HG02981 (cell line): ENCODE results near the gene TXNRD3.
A peak's percentile ranks its signal among the peaks of the same experiment; 100 is the strongest.

Source experiments
- ATAC-seq: cut with Tn5 transposase; IDR thresholded peaks from one replicate; pipeline ENCODE4 v1.9.1; 2021; ENCODE audit warnings: mild to moderate bottlenecking, moderate library complexity; ENCODE audit not compliant: unreplicated experiment

The TXNRD3 gene

GRCh38 chr3:126654571-126655383 lies at the start of gene TXNRD3:
TXNRD3 (minus strand) TSS chr3:126655124.
- no peak for ATAC-seq

DNA sequence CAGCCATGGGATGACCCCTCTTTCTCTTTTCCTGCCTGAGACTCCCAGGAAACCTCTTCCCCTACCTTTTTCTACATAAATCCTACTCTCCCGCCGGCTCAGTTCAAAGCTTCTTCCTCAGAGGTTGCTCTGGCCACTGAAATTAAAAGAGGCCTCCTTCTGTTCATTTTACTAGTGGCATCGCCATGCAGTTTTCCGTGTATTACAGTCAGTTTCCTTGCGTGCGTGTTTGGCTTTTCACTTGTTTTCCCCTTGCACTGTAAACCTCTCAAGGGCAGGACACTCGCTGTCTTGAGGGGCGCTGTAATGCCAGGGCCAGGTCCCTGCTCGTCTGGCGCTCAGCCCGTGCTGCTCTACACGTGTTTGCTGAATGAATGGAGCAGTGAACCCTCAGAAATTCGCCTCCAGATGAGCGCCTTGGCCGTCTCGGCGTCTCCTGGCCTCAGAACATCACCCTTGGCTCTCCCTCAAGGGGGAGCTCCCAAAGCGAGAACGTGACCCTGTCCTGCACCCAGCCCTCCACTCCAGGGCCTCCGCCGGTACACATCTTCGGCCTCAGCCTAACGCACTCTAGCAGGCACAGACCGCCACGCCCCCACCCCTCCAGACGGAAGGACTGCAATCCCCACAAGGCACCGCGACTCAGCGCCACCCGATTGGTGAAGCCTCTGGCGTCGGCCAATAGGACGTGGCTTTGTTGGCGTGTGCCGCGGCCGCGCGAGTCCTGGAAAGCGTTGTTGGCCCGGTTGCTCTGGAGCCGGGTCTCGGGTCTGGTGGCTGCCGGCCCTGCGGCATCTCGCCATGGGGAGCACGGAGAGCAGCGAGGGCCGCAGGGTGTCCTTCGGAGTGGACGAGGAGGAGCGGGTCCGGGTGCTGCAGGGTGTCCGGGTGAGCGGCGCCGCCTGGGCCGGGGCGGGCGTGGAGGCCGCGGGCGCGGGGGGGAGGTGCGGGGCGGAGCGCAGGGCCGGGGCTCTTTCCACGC lies 48.9 kb upstream of the TXNRD3 start, which contains the start of gene CHCHD6:
Gene CHCHD6, plus strand, starts transcription at position 729 of the 982 bp plus-strand sequence. Its CDS starts 73 bp downstream, at position 802.
- ATAC-seq = peak; percentile 97

GRCh38 chr3:126699011-126699410 lies 44.1 kb upstream of the TXNRD3 start:
- ATAC-seq = no peak

DNA sequence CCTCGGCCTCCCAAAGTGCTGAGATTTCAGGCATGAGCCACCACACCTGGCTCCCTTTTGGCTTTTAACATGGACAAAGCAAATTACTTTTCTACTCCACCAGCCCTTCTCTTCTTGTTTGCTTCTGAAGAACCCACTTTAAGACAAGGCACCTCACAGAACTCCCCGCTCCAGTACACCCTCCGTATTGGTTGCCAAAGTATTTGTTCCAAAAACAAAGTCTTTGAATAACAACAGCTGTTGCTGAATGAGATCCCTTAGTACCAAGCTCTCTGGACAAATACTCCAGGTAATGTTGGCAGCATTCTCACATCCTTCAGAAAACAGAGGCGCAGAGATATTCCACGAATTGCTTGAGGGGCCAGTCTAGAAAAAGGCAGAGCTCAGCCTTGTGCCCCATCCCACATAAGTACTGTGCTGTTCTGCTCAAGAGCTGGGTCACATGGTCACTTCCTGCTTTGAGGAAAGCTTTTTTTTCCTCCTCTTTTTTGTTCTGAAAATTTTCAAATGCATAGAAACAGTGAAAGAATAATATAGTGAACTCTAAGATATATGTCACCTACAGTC lies 41.9 kb upstream of the TXNRD3 start:
- no peak for ATAC-seq

DNA sequence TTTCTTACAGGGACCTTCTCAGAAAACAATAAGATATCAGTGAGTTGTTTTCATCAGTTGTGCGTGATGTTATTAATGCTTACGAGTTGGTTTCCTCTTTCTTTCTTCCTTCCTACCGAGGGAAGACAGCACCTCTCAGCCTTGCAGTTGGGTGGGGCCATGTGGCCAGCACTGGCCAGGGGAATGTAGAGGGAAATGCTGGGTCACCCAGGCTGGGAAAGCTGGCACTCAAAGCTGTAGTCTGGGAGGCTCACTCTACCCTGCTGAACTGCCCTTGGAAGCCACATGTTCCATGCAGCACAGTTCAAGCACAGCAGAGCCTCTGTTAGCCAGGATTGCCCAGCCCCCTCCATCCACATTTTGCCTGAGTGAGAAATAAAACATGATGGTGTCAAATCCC lies 39.0 kb upstream of the TXNRD3 start:
- ATAC-seq = no peak

DNA sequence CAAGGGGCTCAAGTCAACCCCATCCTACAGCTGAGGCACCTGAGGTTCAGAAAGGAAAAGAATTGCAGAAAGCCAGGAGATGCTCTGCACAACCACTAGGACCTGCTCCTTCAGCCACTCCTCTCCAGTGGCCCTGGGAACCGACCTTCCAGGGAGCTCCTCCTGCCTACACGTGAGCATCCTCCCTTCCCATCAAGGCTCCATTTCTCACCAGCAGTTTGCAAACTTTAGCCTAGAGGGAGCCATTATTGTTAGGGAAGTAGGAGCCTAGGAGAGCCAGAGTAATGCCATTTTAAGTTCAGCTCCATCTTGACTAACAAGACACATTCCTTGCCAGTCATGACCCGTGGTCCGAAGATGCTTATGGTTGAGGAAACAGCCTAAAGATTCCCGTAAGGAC lies 37.9 kb upstream of the TXNRD3 start:
- ATAC-seq = no peak

GRCh38 chr3:126691765-126692164 lies 36.8 kb upstream of the TXNRD3 start:
- ATAC-seq = no peak

DNA sequence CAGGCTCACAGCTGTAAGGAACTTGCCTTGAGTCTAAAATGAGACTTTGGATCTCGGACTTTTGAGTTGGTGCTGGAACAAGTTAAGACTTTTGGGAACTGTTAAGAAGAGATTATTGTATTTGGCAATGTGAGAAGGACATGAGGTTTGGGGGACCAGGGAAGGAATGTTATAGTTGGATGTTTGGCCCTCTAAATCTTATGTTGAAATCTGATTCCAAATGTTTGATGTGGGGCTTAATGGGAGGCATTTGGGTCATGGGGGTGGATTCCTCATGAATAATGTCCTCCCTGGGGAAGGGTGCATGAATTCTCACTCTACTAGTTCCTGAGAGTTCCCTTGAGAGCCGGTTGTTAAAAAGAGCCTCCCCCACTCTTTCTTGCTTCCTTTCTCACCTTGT lies 30.6 kb upstream of the TXNRD3 start:
- no peak for ATAC-seq

- no peak for ATAC-seq
These were observed 30.1 kb upstream of the TXNRD3 start for GRCh38 chr3:126685021-126685420.

GRCh38 chr3:126684218-126684751 lies 29.4 kb upstream of the TXNRD3 start:
- ATAC-seq = no peak

- no peak for ATAC-seq
These were observed 28.1 kb upstream of the TXNRD3 start for GRCh38 chr3:126683069-126683468.

- ATAC-seq = no peak
These were observed 27.1 kb upstream of the TXNRD3 start for GRCh38 chr3:126682009-126682408.

GRCh38 chr3:126680667-126681055 lies 25.7 kb upstream of the TXNRD3 start:
- no peak for ATAC-seq

- ATAC-seq = no peak
These were observed 25.1 kb upstream of the TXNRD3 start for GRCh38 chr3:126679831-126680666.

DNA sequence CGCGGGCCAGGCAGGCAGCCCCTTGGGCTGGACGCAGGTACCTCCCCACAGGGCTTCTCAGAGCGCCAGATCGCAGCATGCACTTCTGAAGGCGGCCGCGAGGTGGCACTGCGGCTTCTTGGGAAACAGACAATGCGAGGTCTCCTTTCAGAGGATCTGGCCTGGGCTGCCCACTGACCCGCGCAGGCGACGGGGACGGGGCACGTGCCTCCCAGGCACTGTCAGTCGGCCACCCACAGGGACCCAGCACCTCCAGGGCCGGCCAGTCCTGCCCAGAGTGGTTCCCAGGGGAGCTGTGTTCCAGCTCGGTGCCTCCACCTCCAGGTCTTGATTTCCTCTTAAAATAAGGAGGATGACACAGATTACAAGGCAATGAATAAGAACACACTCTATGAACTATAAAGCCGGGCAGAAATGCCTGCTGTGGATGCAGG lies 24.4 kb upstream of the TXNRD3 start:
- ATAC-seq = no peak

DNA sequence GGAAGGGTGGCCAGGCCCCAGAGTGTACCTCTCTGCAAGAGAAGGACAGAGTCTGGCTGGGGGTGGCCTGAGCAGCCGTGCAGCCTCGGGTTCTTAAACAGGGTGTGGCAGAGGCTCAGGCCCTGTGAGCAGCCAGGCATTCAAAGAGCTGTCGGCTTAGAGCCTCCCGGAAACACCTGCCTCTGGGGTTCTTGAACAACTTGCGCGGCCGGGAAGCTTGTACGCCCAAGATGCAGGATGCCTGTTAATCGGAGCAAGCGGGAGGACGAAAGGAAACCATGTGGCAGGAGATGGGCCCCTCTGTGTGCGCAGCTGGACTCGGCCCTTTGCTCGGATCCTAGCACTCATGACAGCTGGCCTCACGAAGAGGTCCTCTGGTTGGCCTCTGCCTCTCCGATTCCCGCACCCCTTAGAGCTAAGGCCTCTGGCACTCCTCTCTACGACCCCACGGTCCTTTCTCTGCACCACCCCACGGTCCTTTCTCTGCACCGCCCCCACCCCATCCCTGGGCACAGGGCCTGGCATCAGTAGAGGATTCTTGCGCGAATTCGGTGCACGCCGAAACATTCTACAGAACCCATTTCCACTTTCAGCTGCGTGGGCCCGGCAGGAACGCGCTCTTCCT lies 23.9 kb upstream of the TXNRD3 start:
- ATAC-seq = no peak

DNA sequence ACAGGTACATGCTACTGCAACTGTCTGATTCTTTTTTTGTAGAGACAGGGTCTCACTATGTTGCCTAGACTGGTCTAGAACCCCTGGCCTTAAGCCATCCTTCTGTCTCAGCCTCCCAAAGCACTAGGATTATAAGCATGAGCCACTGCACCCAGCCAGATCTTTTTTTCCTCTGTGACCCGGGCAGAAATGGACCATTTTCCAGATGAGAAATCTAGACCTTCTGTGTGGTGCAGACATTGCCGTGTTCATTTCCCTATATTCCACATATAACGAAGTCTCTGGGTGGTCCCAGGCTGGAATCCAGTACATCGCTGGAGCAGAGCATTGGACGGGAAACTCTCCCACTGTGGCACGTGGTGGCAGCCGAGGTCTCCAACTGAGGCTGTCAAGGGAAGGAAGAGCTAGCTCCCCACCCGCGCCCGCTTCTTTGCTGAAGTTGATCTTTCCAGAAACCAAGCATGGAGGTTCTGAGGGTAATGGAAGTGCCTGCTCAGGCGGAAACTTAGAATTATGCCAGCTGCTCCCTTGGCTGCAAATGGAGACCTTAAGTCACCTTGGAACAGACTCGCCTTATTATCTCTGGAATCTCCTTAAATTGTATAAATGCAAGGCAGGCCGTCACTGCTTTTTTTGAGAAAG lies 23.1 kb upstream of the TXNRD3 start:
- ATAC-seq = no peak

DNA sequence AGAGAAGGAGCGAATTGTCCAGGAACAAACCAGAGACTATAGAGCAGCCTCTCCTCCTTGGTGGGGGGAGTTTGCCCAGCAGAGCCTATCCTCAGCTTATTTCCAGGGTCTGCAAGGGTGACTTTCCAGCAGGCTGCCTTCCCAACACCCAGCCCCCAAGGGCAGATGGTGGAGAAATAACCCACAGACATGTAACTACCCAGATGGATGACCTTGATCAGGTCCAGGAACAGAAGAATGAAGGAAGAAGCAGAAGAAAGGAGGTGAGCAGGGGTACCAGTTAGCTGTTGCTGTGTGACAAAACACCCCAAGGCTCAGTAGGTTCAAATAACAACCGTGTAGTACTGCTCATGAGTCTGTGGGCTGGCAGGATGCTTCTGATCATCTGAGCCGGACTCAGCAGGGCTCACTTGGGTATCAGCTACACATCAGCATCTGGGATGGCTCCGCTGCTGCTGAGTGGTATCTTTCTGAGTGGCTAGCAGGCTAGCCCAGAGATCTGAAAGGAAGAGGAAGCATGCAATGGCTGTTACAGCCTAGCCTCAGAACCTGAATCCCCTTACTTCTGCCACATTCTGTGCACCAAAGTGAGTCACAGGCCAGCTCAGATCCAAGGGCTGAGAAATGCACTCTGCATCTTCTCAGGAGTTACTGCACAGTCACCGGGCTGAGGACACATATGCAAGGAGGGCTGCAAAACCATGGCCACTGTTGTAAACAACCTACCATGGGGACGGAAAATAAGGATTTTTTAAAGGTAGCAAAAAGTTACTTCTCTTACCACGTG lies 22.2 kb upstream of the TXNRD3 start:
- ATAC-seq = no peak
